ENCODE results near the gene FBLN2.

Gene FBLN2

DNA sequence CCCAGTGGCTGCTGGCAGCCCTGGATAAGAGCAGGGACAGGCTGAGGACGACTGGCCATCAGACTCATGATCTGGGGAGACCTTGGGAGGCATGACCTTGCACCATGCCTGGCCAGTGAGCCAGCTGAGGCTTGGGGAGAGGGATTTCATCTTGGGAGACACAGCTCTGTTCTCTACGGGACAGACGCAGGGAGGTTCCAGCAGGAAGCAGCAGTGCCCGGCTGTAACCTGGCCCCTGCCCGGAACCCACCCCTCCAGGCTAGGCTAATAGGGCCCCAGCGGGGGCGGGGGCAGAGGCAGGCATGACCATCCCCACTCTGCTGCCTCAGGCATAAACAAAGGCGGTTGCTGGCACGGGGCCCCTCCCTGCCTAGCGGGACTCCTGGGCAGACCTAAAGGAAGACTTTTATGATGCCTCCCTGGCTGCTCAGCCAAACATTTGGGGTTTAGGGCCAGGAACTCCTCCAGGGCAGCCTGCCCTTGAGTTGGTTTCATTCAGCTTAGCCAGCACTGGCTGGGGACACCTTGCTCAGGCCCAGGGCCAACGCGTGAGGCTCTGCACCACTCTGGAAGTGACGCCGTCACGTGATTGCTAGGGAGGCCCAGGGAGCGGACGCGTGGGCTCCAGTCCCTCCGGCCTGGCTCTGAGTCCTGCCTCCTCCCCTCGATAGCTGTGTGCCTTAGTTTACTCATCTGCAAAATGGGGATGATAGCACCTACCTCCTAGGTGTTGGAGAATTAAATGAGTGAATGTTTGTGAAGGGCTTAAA is 41.2 kb upstream of the FBLN2 start:
- CTCF ChIA-PET = interaction anchor here (1.1 to 3.0 kb wide), 3 partner anchors 12 to 145 kb away, joined by 3 to 10 read pairs (median 5); no protein-coding TSS in a partner anchor
- peak in 2 of 3 donors; percentile 24 to 37 for DNase-seq
- Histone ChIP-seq H3K4me1 (ENCODE audit: control extremely low read depth in 1 of 4, control insufficient read depth in 4 of 4, insufficient read depth in 4 of 4, low read length in 3 of 4) (peaks cover 1 to 14% (median 10%) of the 10 kb centered on the region in 4 experiments), H3K36me3 (ENCODE audit: control insufficient read depth in 4 of 4, insufficient read depth in 4 of 4, low read length in 3 of 4) (no peaks in the 10 kb centered on the region), H3K4me3 (ENCODE audit: control insufficient read depth in 1 of 7, extremely low read depth in 1 of 7, insufficient read depth in 4 of 7, low read depth in 2 of 7, low read length in 6 of 7) (peak overlapping the region in 1 of 7 experiments; percentile 21), H3K9me3 (ENCODE audit: control extremely low read depth in 1 of 5, control insufficient read depth in 4 of 5, insufficient read depth in 2 of 5, low read depth in 1 of 5, low read length in 4 of 5) (no peaks in the 10 kb centered on the region), H3K27me3 (replicated peaks in 2 of 5; ENCODE audit: control insufficient read depth in 4 of 5, insufficient read depth in 5 of 5, low read length in 4 of 5) (no peaks in the 10 kb centered on the region), H3K27ac (ENCODE audit: insufficient read depth in 1 of 2, low read depth in 1 of 2, low read length in 2 of 2, poor library complexity in 1 of 2, severe bottlenecking in 2 of 2) (no peak overlapping the region)
- POLR2A ChIA-PET = no interaction called here
- WGBS (ENCODE audit: insufficient coverage) = 40% methylated on average over 19 of the region's 20 CpGs

DNA sequence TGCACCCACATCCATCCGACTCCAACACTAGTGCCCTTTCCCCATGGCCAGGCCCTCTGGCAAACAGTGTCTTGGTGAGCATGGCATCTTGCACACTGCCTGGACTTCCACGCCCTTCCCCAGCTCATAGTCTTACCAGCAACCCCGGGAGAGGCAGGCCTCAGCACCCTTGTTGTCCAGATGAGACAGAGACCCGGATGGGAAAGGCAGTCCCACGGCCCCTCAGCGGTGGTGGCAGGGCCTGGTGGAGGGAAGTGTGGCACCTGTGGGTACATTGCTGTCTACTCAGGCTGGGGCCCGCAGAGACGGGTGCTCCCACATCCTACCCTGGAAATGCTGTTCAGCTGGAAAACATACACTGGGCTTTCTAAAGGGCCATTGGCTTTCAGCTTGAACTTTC is 40.4 kb upstream of the FBLN2 start:
- DNase-seq = no peak
- H3K36me3 ChIP-seq (ENCODE audit: control insufficient read depth in 4 of 4, insufficient read depth in 4 of 4, low read length in 3 of 4) = no peaks in the 10 kb centered on the region
- H3K27me3 ChIP-seq (replicated peaks in 2 of 5; ENCODE audit: control insufficient read depth in 4 of 5, insufficient read depth in 5 of 5, low read length in 4 of 5) = no peaks in the 10 kb centered on the region
- no peaks in the 10 kb centered on the region for H3K9me3 ChIP-seq (ENCODE audit: control extremely low read depth in 1 of 5, control insufficient read depth in 4 of 5, insufficient read depth in 2 of 5, low read depth in 1 of 5, low read length in 4 of 5)
- POLR2A ChIA-PET = no interaction called here
- no peak overlapping the region for H3K4me3 ChIP-seq (ENCODE audit: control insufficient read depth in 1 of 7, extremely low read depth in 1 of 7, insufficient read depth in 4 of 7, low read depth in 2 of 7, low read length in 6 of 7)
- 92% methylated on average over 7 of the region's 8 CpGs for WGBS (ENCODE audit: insufficient coverage)
- CTCF ChIA-PET = interaction anchor here (0.8 to 3.0 kb wide), 3 partner anchors 8 to 22 kb away, joined by 3 to 10 read pairs (median 4); no protein-coding TSS in a partner anchor
- no peak overlapping the region for H3K27ac ChIP-seq (ENCODE audit: insufficient read depth in 1 of 2, low read depth in 1 of 2, low read length in 2 of 2, poor library complexity in 1 of 2, severe bottlenecking in 2 of 2)
- H3K4me1 ChIP-seq (ENCODE audit: control extremely low read depth in 1 of 4, control insufficient read depth in 4 of 4, insufficient read depth in 4 of 4, low read length in 3 of 4) = peaks cover 1 to 14% (median 10%) of the 10 kb centered on the region in 4 experiments

- no peak overlapping the region for H3K27ac ChIP-seq (ENCODE audit: insufficient read depth in 1 of 2, low read depth in 1 of 2, low read length in 2 of 2, poor library complexity in 1 of 2, severe bottlenecking in 2 of 2)
- 86% methylated on average over 10 of the region's 15 CpGs for WGBS (ENCODE audit: insufficient coverage)
- H3K9me3 ChIP-seq (ENCODE audit: control extremely low read depth in 1 of 5, control insufficient read depth in 4 of 5, insufficient read depth in 2 of 5, low read depth in 1 of 5, low read length in 4 of 5) = no peaks in the 10 kb centered on the region
- H3K4me3 ChIP-seq (ENCODE audit: control insufficient read depth in 1 of 7, extremely low read depth in 1 of 7, insufficient read depth in 4 of 7, low read depth in 2 of 7, low read length in 6 of 7) = no peak overlapping the region
- ChIA-PET POLR2A (no interaction called here), CTCF (interaction anchor here (0.8 to 3.0 kb wide), 4 partner anchors 9 to 138 kb away, joined by 3 to 10 read pairs (median 4); no protein-coding TSS in a partner anchor)
- peaks cover 1 to 14% (median 10%) of the 10 kb centered on the region in 4 experiments for H3K4me1 ChIP-seq (ENCODE audit: control extremely low read depth in 1 of 4, control insufficient read depth in 4 of 4, insufficient read depth in 4 of 4, low read length in 3 of 4)
- no peaks in the 10 kb centered on the region for H3K27me3 ChIP-seq (replicated peaks in 2 of 5; ENCODE audit: control insufficient read depth in 4 of 5, insufficient read depth in 5 of 5, low read length in 4 of 5)
- no peaks in the 10 kb centered on the region for H3K36me3 ChIP-seq (ENCODE audit: control insufficient read depth in 4 of 4, insufficient read depth in 4 of 4, low read length in 3 of 4)
- DNase-seq = no peak
These were observed 39.7 kb upstream of the FBLN2 start for GRCh38 chr3:13509059-13509815.

DNA sequence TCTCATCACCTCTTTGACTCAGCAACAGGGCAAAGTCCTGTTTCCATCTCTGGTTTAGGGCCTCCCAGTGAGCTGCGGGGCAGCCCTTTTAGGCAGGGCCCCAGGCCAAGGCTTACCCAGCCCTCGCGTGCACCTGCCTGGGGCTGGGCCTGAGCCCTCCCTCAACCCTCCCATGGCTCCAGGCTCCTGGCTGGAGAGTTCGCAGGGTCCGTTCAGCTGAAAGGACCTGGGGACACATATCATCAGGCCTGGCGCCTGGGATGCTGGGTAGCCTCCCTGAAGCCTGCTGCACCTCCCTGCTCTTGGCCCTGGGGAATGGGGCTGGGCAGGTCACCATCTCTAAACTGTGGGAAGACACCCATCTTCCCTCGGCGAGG is 39.1 kb upstream of the FBLN2 start:
- ChIA-PET CTCF (interaction anchor here (0.8 to 3.0 kb wide), 4 partner anchors 11 to 138 kb away, joined by 3 to 10 read pairs (median 4); no protein-coding TSS in a partner anchor), POLR2A (no interaction called here)
- H3K9me3 ChIP-seq (ENCODE audit: control extremely low read depth in 1 of 5, control insufficient read depth in 4 of 5, insufficient read depth in 2 of 5, low read depth in 1 of 5, low read length in 4 of 5) = no peaks in the 10 kb centered on the region
- 100% methylated on average over 7 of the region's 8 CpGs for WGBS (ENCODE audit: insufficient coverage)
- H3K4me3 ChIP-seq (ENCODE audit: control insufficient read depth in 1 of 7, extremely low read depth in 1 of 7, insufficient read depth in 4 of 7, low read depth in 2 of 7, low read length in 6 of 7) = no peak overlapping the region
- peaks cover 1 to 14% (median 12%) of the 10 kb centered on the region in 4 experiments for H3K4me1 ChIP-seq (ENCODE audit: control extremely low read depth in 1 of 4, control insufficient read depth in 4 of 4, insufficient read depth in 4 of 4, low read length in 3 of 4)
- H3K36me3 ChIP-seq (ENCODE audit: control insufficient read depth in 4 of 4, insufficient read depth in 4 of 4, low read length in 3 of 4) = no peaks in the 10 kb centered on the region
- H3K27ac ChIP-seq (ENCODE audit: insufficient read depth in 1 of 2, low read depth in 1 of 2, low read length in 2 of 2, poor library complexity in 1 of 2, severe bottlenecking in 2 of 2) = no peak overlapping the region
- DNase-seq = no peak
- no peaks in the 10 kb centered on the region for H3K27me3 ChIP-seq (replicated peaks in 2 of 5; ENCODE audit: control insufficient read depth in 4 of 5, insufficient read depth in 5 of 5, low read length in 4 of 5)

GRCh38 chr3:13512451-13512850 is 36.5 kb upstream of the FBLN2 start:
- H3K9me3 ChIP-seq (ENCODE audit: control extremely low read depth in 1 of 5, control insufficient read depth in 4 of 5, insufficient read depth in 2 of 5, low read depth in 1 of 5, low read length in 4 of 5) = no peaks in the 10 kb centered on the region
- ChIA-PET POLR2A (no interaction called here), CTCF (interaction anchor here (2.8 kb wide), 1 partner anchor 16 kb away, joined by 8 read pairs; no protein-coding TSS in a partner anchor)

DNA sequence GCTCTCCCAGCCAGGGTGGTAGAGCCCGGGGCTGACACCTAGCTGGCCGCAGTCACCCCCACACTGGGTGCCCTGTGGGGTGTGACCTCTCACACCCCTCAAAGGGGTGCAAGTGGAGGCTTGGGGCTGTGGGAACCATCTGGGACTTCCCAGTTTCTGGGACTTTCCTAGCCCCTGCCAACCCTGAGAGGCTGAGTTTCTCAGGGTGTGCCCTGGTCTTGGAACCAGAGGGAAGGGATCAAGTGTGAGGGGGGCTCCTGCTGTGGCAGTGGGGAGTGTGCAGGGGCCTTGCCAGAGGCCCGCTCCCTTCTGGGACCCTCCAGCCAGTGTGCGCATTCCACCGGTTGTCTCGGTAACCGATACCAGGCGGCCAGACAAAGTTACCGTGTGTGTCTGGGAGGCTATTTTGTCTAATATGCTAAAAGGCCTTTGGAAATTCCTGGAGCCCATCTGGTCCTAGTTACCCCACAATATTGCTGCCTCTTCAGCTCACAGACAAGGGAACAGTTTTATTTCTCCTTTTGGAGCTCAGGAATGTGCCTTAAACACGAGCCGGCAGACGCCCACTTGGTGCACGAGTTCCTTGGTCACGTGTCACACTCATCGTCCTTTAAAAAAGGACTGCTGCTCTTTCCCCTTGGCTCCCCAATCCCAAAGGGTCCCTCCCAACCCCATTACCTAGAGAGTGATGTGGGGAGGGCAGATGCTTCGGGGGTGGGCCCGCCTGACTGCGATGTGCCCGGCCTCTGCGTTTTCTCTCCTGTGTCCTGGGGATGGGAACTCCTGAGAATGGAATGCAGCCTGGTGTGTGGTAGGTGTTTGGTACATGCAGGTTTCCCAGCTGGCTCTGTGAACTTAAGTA is 35.6 kb upstream of the FBLN2 start:
- POLR2A ChIA-PET = no interaction called here

More at GRCh38 chr3:13512451-13512850, 36.5 kb upstream of the FBLN2 start:
- no peak overlapping the region for H3K4me3 ChIP-seq (ENCODE audit: control insufficient read depth in 1 of 7, extremely low read depth in 1 of 7, insufficient read depth in 4 of 7, low read depth in 2 of 7, low read length in 6 of 7)
- H3K4me1 ChIP-seq (ENCODE audit: control extremely low read depth in 1 of 4, control insufficient read depth in 4 of 4, insufficient read depth in 4 of 4, low read length in 3 of 4) = peaks cover 1 to 12% (median 10%) of the 10 kb centered on the region in 4 experiments
- WGBS (ENCODE audit: insufficient coverage) = 90% methylated on average over 5 of the region's 7 CpGs
- no peaks in the 10 kb centered on the region for H3K36me3 ChIP-seq (ENCODE audit: control insufficient read depth in 4 of 4, insufficient read depth in 4 of 4, low read length in 3 of 4)
- H3K27ac ChIP-seq (ENCODE audit: insufficient read depth in 1 of 2, low read depth in 1 of 2, low read length in 2 of 2, poor library complexity in 1 of 2, severe bottlenecking in 2 of 2) = no peak overlapping the region
- no peaks in the 10 kb centered on the region for H3K27me3 ChIP-seq (replicated peaks in 2 of 5; ENCODE audit: control insufficient read depth in 4 of 5, insufficient read depth in 5 of 5, low read length in 4 of 5)
- no peak for DNase-seq

More for the DNA sequence above, 35.6 kb upstream of the FBLN2 start:
- H3K36me3 ChIP-seq (ENCODE audit: control insufficient read depth in 4 of 4, insufficient read depth in 4 of 4, low read length in 3 of 4) = no peaks in the 10 kb centered on the region
- no peak overlapping the region for H3K27ac ChIP-seq (ENCODE audit: insufficient read depth in 1 of 2, low read depth in 1 of 2, low read length in 2 of 2, poor library complexity in 1 of 2, severe bottlenecking in 2 of 2)
- no peak overlapping the region for H3K4me3 ChIP-seq (ENCODE audit: control insufficient read depth in 1 of 7, extremely low read depth in 1 of 7, insufficient read depth in 4 of 7, low read depth in 2 of 7, low read length in 6 of 7)
- WGBS (ENCODE audit: insufficient coverage) = 100% methylated on average over 3 of the region's 20 CpGs
- no peaks in the 10 kb centered on the region for H3K27me3 ChIP-seq (replicated peaks in 2 of 5; ENCODE audit: control insufficient read depth in 4 of 5, insufficient read depth in 5 of 5, low read length in 4 of 5)
- CTCF ChIA-PET = interaction anchor here (2.8 kb wide), 1 partner anchor 17 kb away, joined by 8 read pairs; no protein-coding TSS in a partner anchor
- H3K4me1 ChIP-seq (ENCODE audit: control extremely low read depth in 1 of 4, control insufficient read depth in 4 of 4, insufficient read depth in 4 of 4, low read length in 3 of 4) = peaks cover under 1 to 4% (median 3%) of the 10 kb centered on the region in 4 experiments
- H3K9me3 ChIP-seq (ENCODE audit: control extremely low read depth in 1 of 5, control insufficient read depth in 4 of 5, insufficient read depth in 2 of 5, low read depth in 1 of 5, low read length in 4 of 5) = no peaks in the 10 kb centered on the region
- no peak for DNase-seq
